Mononuclear cell (primary cell): Measurements from ENCODE around the gene CRX. TPM values are rescaled to one million over a fixed set of nuclear protein-coding genes. Genes with fewer than 3 reads are reported as not detected.
"Not testable (repeated sequence)": the region's sequence is repeated elsewhere in the genome, so short reads cannot be mapped to it uniquely, and the experiment has no call there.

Experiments used
- H3K27me3 ChIP-seq: 2 replicates; pipeline ENCODE4 v1.6.0; 2011; ENCODE audit warnings: low read length, control low read depth; ENCODE audit not compliant: insufficient read depth
- H3K4me1 ChIP-seq: 2 replicates; pipeline ENCODE4 v1.5.1; 2011; ENCODE audit warnings: mild to moderate bottlenecking, low read length, control low read depth; ENCODE audit not compliant: insufficient read depth
- H3K4me3 ChIP-seq: 2 replicates; pipeline ENCODE4 v1.5.1; 2011; ENCODE audit warnings: mild to moderate bottlenecking, low read length, moderate library complexity
- H3K9me3 ChIP-seq: 2 replicates; pipeline ENCODE4 v1.5.1; 2011; ENCODE audit warnings: low read depth, mild to moderate bottlenecking, control low read depth, low read length
- total RNA-seq: library from RNA; depleted of rRNA; stranded (reverse); fragments of >200 nt; gene quantifications from one replicate; pipeline ENCODE4 v1.2.3, GENCODE V29; 2012

CRX gene
- total RNA-seq, result not detected

GRCh38 chr19:47821460-47822020 is at the start of gene CRX:
CRX (plus strand) TSS chr19:47821937; CDS start chr19:47834444, 12,507 bp downstream.
- Histone ChIP-seq H3K27me3 (no peaks in the 10 kb centered on the region), H3K4me1 (no peaks in the 10 kb centered on the region), H3K9me3 (no peaks in the 10 kb centered on the region), H3K4me3 (no peak within 1 kb of the TSS)

- Histone ChIP-seq H3K4me3 (no peak overlapping the region), H3K4me1 (peaks cover 24% of the 10 kb centered on the region), H3K27me3 (no peaks in the 10 kb centered on the region), H3K9me3 (no peaks in the 10 kb centered on the region)
These were observed 45.2 kb upstream of the CRX start for GRCh38 chr19:47776568-47776967.

GRCh38 chr19:47777245-47778048 is 44.3 kb upstream of the CRX start:
- peak overlapping the region; percentile 76 for H3K4me3 ChIP-seq
- H3K9me3 ChIP-seq, H3K27me3 ChIP-seq: not testable (repeated sequence)
- peaks cover 24% of the 10 kb centered on the region for H3K4me1 ChIP-seq

GRCh38 chr19:47778049-47778953 is 43.4 kb upstream of the CRX start, which contains the start of gene SELENOW:
SELENOW (plus strand) TSS chr19:47778703; CDS start chr19:47778786, 83 bp downstream.
- H3K4me3 ChIP-seq, result peak within 1 kb of the TSS; percentile 76
- H3K4me1 ChIP-seq, result peaks cover 24% of the 10 kb centered on the region
- no peaks in the 10 kb centered on the region for H3K9me3 ChIP-seq
- H3K27me3 ChIP-seq, result no peaks in the 10 kb centered on the region

- H3K27me3 ChIP-seq, result no peaks in the 10 kb centered on the region
- H3K4me1 ChIP-seq, result peaks cover 24% of the 10 kb centered on the region
- H3K9me3 ChIP-seq, result no peaks in the 10 kb centered on the region
- peak overlapping the region; percentile 76 for H3K4me3 ChIP-seq
These were observed 42.8 kb upstream of the CRX start for GRCh38 chr19:47778954-47779351.

GRCh38 chr19:47779524-47780214 is 42.1 kb upstream of the CRX start:
- Histone ChIP-seq H3K4me1 (peaks cover 24% of the 10 kb centered on the region), H3K9me3 (no peaks in the 10 kb centered on the region), H3K27me3 (no peaks in the 10 kb centered on the region), H3K4me3 (no peak overlapping the region)

- Histone ChIP-seq H3K9me3 (no peaks in the 10 kb centered on the region), H3K4me1 (peaks cover 24% of the 10 kb centered on the region), H3K27me3 (no peaks in the 10 kb centered on the region), H3K4me3 (no peak overlapping the region)
These were observed 41.6 kb upstream of the CRX start for GRCh38 chr19:47780215-47780551.

GRCh38 chr19:47781590-47782262 is 40.0 kb upstream of the CRX start:
- H3K4me3 ChIP-seq, result no peak overlapping the region
- H3K27me3 ChIP-seq, result no peaks in the 10 kb centered on the region
- H3K4me1 ChIP-seq, result peaks cover 24% of the 10 kb centered on the region
- H3K9me3 ChIP-seq, result no peaks in the 10 kb centered on the region

GRCh38 chr19:47786566-47786965 is 35.2 kb upstream of the CRX start:
- Histone ChIP-seq H3K4me3 (no peak overlapping the region), H3K4me1 (no peaks in the 10 kb centered on the region), H3K27me3 (no peaks in the 10 kb centered on the region), H3K9me3 (no peaks in the 10 kb centered on the region)

GRCh38 chr19:47787307-47787706 is 34.4 kb upstream of the CRX start:
- not testable (repeated sequence) for H3K4me1 ChIP-seq, H3K27me3 ChIP-seq, H3K9me3 ChIP-seq, H3K4me3 ChIP-seq

GRCh38 chr19:47789811-47790210 is 31.9 kb upstream of the CRX start:
- H3K9me3 ChIP-seq, H3K4me3 ChIP-seq, H3K4me1 ChIP-seq, H3K27me3 ChIP-seq: not testable (repeated sequence)

- no peak overlapping the region for H3K4me3 ChIP-seq
- no peaks in the 10 kb centered on the region for H3K4me1 ChIP-seq
- no peaks in the 10 kb centered on the region for H3K27me3 ChIP-seq
- no peaks in the 10 kb centered on the region for H3K9me3 ChIP-seq
These were observed 31.3 kb upstream of the CRX start for GRCh38 chr19:47790398-47790814.

- no peaks in the 10 kb centered on the region for H3K27me3 ChIP-seq
- H3K4me1 ChIP-seq, result no peaks in the 10 kb centered on the region
- no peak overlapping the region for H3K4me3 ChIP-seq
- H3K9me3 ChIP-seq, result no peaks in the 10 kb centered on the region
These were observed 29.1 kb upstream of the CRX start for GRCh38 chr19:47792616-47793015.

GRCh38 chr19:47794526-47794925 is 27.2 kb upstream of the CRX start:
- Histone ChIP-seq H3K9me3 (no peaks in the 10 kb centered on the region), H3K4me3 (no peak overlapping the region), H3K27me3 (no peaks in the 10 kb centered on the region)

More at GRCh38 chr19:47794526-47794925, 27.2 kb upstream of the CRX start:
- no peaks in the 10 kb centered on the region for H3K4me1 ChIP-seq
